Upper lobe of right lung (tissue), 1 donor: ENCODE results near the gene VPREB3. TPM values are rescaled to one million over a fixed set of nuclear protein-coding genes. Genes with fewer than 3 reads are reported as not detected.

Source experiments
- ATAC-seq: fragments of 200-7000 bp; cut with Tn5 transposase; one replicate; pipeline ENCODE4 v1.9.1; 2020; ENCODE audit warnings: mild to moderate bottlenecking, moderate library complexity
- DNase-seq: peaks from one replicate; pipeline ENCODE4 v3.0.0-alpha.2; 2020
- H3K27ac ChIP-seq: fragments of 200-600 bp; one replicate; pipeline ENCODE4 v1.8.0; 2022
- H3K27me3 ChIP-seq: fragments of 200-600 bp; one replicate; pipeline ENCODE4 v1.8.0; 2022; ENCODE audit warnings: mild to moderate bottlenecking
- H3K36me3 ChIP-seq: fragments of 200-600 bp; one replicate; pipeline ENCODE4 v1.8.0; 2022
- H3K4me1 ChIP-seq: fragments of 200-600 bp; one replicate; pipeline ENCODE4 v1.8.0; 2022
- H3K4me3 ChIP-seq: fragments of 200-600 bp; one replicate; pipeline ENCODE4 v1.8.0; 2022; ENCODE audit warnings: mild to moderate bottlenecking
- H3K9me3 ChIP-seq: fragments of 200-600 bp; one replicate; pipeline ENCODE4 v1.8.0; 2022
- CTCF ChIP-seq: fragments of 200-600 bp; IDR thresholded peaks from one replicate; pipeline ENCODE4 v1.8.0; 2022; ENCODE audit warnings: antibody characterized with exemption
- intact Hi-C: fragments of 100-400 bp; cut with DNase I; formaldehyde crosslinking; loops from one replicate; pipeline ENCODE4 v1.11.0; 2022
- total RNA-seq: library from RNA; stranded (reverse); fragmentation: NEBNext Ultra II Directional; extraction: Animal tissue kit (Norgen Biotek cat#: 25700); gene quantifications from one replicate; pipeline ENCODE4 v1.2.1, GENCODE V29; 2021
- donor health status: DM: no; HTN: yes; CAD: no; lungs with severe emphysema.

The VPREB3 gene
- total RNA-seq, 1 donor from 2014 or later = not detected

- DNase-seq (no peak), ATAC-seq (no peak)
- H3K4me3 ChIP-seq = no peak overlapping the region
- H3K27me3 ChIP-seq = peaks cover 3% of the 10 kb centered on the region
- intact Hi-C loops = no loop called here
- TF ChIP-seq CTCF = no peak
- no peaks in the 10 kb centered on the region for H3K36me3 ChIP-seq
- no peaks in the 10 kb centered on the region for H3K4me1 ChIP-seq
- H3K9me3 ChIP-seq = no peaks in the 10 kb centered on the region
- H3K27ac ChIP-seq = peak overlapping the region; percentile 58
These were observed 31.5 kb downstream of the VPREB3 start for GRCh38 chr22:23722724-23723123.

- TF ChIP-seq CTCF = no peak
- DNase-seq = no peak
- Histone ChIP-seq H3K27me3 (peaks cover 3% of the 10 kb centered on the region), H3K4me1 (no peaks in the 10 kb centered on the region), H3K9me3 (no peaks in the 10 kb centered on the region), H3K4me3 (no peak overlapping the region), H3K27ac (no peak overlapping the region), H3K36me3 (no peaks in the 10 kb centered on the region)
- intact Hi-C loops = no loop called here
- ATAC-seq = no peak
These were observed 32.1 kb downstream of the VPREB3 start for GRCh38 chr22:23722160-23722559.

GRCh38 chr22:23720855-23721254 is 33.4 kb downstream of the VPREB3 start:
- intact Hi-C loops = no loop called here
- no peak for ATAC-seq
- no peak for DNase-seq
- H3K9me3 ChIP-seq = no peaks in the 10 kb centered on the region
- peaks cover 7% of the 10 kb centered on the region for H3K4me1 ChIP-seq
- H3K27ac ChIP-seq = no peak overlapping the region
- H3K27me3 ChIP-seq = no peaks in the 10 kb centered on the region
- no peak for TF ChIP-seq CTCF
- H3K4me3 ChIP-seq = no peak overlapping the region
- no peaks in the 10 kb centered on the region for H3K36me3 ChIP-seq

DNA sequence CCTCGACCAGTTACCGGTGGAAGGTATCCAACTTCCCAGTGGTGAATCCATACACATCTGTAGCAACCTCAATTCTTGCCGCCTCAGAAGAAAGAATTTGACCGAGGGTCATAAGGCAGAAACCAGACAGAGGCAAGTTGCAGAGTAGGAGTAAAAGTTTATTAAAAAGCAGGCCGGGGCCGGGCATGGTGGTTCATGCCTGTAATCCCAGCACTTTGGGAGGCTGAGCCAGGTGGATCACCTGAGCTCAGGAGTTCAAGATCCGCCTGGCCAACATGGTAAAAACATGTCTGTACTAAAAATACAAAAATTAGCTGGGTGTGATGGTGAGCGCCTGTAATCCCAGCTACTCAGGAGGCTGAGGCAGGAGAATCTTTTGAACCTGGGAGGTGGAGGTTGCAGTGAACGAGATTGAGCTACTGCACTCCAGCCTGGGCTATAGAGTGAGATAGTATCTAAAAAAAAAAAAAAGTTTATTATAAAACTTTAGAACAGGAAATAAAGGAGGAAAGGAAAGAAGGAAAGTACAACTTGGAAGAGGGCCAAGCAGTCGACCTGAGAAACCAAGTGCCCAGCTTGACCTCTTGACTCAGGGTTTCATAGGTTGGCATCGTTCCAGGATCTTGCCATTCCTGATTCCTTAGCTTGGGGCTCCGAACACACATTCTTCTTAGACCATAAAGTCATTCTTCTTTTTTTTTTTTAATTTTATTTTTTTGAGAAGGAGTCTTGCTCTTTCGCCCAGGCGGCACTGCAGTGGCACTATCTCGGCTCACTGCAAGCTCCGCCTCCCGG is 35.7 kb downstream of the VPREB3 start:
- TF ChIP-seq CTCF = no peak
- Histone ChIP-seq H3K9me3 (no peaks in the 10 kb centered on the region), H3K4me1 (peaks cover 12% of the 10 kb centered on the region), H3K27me3 (no peaks in the 10 kb centered on the region), H3K27ac (no peak overlapping the region), H3K4me3 (no peak overlapping the region), H3K36me3 (peaks cover 4% of the 10 kb centered on the region)
- intact Hi-C loops = no loop called here
- ATAC-seq = no peak
- DNase-seq = no peak

- H3K4me3 ChIP-seq = peak overlapping the region; percentile 98
- H3K27me3 ChIP-seq = no peaks in the 10 kb centered on the region
- H3K4me1 ChIP-seq = peaks cover 12% of the 10 kb centered on the region
- no peak for TF ChIP-seq CTCF
- ATAC-seq = peak; percentile 97
- intact Hi-C loops = no loop called here
- peaks cover 17% of the 10 kb centered on the region for H3K36me3 ChIP-seq
- H3K27ac ChIP-seq = peak overlapping the region; percentile 85
- no peaks in the 10 kb centered on the region for H3K9me3 ChIP-seq
- peak; percentile 92 for DNase-seq
These were observed 37.1 kb downstream of the VPREB3 start for GRCh38 chr22:23716811-23717801.
